ENCODE results near the gene ZNF595.
"Not testable (repeated sequence)": the region's sequence is repeated elsewhere in the genome, so short reads cannot be mapped to it uniquely, and the experiment has no call there.

- TF ChIP-seq, protein P1, sequence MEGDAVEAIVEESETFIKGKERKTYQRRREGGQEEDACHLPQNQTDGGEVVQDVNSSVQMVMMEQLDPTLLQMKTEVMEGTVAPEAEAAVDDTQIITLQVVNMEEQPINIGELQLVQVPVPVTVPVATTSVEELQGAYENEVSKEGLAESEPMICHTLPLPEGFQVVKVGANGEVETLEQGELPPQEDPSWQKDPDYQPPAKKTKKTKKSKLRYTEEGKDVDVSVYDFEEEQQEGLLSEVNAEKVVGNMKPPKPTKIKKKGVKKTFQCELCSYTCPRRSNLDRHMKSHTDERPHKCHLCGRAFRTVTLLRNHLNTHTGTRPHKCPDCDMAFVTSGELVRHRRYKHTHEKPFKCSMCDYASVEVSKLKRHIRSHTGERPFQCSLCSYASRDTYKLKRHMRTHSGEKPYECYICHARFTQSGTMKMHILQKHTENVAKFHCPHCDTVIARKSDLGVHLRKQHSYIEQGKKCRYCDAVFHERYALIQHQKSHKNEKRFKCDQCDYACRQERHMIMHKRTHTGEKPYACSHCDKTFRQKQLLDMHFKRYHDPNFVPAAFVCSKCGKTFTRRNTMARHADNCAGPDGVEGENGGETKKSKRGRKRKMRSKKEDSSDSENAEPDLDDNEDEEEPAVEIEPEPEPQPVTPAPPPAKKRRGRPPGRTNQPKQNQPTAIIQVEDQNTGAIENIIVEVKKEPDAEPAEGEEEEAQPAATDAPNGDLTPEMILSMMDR (conservative IDR thresholded peaks at IDR 0.05) = not testable (repeated sequence)
- not testable (repeated sequence) for TF ChIP-seq ZFX (IDR thresholded peaks at IDR 0.05)
These were observed 14.9 kb upstream of the ZNF595 start for GRCh38 chr4:38202-38601.
